GM18858 (cell line): ENCODE results near the gene PTPN3.

Source experiments
- ATAC-seq: cut with Tn5 transposase; IDR thresholded peaks from one replicate; pipeline ENCODE4 v1.9.1; 2021; ENCODE audit not compliant: unreplicated experiment

PTPN3 gene

GRCh38 chr9:109478051-109478563 is 20.0 kb downstream of the PTPN3 start:
- no peak for ATAC-seq

DNA sequence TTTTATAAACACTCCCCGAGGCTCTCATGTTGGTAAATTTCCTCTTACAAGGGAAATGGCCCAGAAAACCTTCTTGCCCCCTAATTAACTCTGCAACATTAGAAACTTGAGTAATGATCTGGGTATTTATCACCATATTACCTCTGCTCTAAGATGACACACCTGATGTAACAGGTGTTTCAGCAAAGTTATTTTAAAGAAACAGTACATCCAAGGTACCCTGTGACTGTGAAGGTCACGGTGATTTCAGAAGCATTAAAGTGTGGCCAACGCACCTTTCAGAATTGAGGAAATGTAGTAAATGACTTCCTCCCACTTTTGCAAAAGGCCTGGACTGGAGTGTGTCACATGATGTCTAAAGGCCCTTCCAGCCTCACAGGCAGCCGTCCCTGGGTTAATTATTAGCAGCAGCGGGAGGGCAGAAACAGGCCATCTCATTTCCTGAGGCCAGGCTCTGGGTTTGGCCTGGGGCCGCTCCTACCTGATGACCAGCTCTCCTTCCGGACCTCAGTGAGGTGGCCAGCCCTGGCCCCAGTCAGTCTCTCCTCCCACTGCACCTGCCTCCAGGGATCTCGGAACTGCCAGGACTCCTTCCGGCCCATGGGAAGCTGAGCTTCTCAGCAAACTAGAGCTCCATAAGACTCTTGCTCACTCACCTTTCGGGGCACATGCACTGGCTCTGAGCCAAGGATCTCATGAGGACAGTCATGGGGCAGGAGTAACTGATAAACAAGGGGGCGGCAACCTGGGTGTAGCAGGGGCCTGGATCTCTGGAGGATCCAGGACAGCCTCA is 20.7 kb downstream of the PTPN3 start:
- ATAC-seq: peak; percentile 76

DNA sequence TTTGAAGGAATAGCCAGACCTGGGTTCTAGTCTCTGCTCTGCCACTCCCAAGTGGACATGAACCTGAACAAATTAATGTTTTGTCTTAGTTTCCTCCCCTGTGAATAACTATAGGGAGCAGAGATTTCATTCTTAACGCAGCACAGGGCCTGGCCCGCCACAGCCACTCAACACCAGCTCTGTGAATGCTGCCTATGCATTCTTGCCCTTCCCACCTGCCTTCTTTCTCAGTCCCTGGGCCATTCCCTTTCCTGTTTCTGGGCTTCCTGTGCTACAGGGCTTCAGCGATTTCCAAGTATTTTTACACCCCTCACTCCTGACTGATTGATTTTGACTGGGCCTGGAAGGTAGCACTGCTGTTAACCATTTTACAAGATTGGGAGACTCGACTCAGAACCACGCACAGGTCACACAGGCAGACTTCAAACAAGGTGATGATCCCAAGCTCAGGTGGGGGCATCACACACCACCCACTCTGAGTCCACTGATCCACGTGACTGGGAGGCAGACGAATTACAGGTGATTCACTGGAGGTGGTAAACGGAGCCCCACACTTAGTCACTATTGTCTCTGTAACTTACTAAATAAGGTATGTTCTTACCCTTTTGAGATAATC is 21.4 kb downstream of the PTPN3 start:
- ATAC-seq: no peak

- no peak for ATAC-seq
These were observed 22.6 kb downstream of the PTPN3 start for GRCh38 chr9:109475526-109475925.

DNA sequence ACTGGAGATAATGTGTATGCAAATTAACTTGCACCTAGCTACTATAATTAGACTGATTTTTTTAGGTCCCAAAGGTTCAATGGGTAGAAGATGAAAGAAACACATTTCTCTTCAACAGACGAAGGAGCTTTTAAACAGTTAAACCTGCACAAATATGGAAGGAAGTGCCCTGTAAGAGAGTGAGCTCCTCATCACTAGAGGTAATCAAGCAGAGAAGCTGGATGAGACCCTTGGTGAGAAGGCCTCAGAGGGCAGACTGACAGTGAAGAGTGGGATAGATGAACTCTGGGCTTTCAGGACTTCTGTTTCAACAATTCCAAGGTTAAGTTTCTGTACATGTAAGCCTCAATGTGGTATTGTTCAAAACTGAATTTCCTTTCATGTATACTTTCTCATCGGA is 23.2 kb downstream of the PTPN3 start:
- no peak for ATAC-seq

DNA sequence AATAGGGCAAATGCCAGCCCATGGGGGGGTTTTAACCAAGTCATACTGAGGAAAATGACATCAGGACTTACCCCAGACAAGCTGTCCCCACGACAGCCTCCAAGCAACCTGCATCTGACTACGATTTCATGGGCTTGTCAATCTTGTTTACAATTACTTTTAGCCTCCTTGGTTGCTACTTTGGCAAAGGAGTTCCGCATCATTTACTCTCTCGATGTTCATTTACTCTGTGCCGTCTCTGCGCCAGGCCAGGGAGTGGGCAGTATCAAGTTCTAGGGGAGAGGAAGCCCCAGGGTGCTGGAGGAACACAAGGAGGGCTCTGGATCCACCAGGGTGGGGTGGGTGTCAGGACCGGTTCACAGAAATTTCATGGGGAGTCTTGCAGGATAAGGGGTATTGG is 23.9 kb downstream of the PTPN3 start:
- ATAC-seq: no peak

DNA sequence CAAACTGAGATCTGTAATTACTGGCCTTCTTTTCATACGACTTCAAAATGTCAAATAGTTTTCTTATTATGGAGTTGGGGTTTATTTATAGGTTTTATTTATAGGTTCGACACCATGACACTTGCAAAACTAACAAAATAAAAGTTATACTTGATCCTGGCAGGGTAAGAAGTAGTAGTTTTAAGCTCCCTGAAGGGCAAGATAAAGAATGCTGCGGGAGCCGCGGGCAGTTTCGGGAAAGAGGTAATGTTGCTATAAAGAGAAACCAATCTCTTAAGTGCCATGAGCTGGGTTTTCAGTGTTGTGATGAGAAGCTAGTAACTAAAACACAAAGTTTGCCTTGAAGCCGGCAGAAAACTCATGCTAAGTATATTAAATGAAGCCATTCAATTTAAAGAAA is 24.8 kb downstream of the PTPN3 start:
- no peak for ATAC-seq

DNA sequence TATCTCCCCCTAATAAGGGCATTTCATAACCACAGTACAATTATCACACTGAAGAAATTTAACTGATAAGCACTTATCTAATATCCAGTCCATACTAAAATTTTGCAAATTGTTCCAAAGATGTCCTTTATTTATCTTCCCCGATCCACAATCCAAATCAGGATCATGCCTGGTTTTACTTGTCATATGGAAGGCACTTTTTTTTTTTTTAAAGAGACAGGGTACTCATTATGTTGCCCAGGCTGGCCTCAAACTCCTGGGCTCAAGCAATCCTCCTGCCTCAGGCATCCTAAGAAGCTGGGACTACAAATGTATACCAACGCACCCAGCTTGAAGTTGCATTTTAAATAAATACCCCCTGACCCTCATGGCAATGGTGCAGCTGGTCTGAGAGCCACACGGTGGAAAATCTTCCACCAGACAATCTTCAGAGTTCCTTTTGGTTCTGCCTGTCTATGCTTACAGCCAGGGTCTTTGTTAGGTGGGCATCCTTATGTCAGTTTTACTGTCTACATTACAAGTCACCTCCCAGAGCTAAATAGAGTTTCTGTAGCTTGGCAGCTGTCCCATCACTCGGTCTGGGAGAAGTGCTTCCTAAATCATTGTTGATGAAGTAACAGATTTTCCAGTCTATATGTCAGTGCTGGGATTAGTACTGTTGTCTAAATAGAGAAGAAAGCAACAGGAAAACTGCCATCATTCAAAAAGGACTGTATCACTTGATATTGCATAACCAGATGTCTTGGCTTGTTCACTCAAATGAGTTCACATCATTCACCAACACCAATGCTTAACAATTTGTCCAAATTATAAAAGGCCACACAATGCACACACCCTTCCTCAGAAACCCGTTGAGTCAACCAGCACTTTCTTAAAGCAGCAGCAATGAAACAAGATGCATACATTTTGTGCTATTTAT is 26.4 kb downstream of the PTPN3 start:
- ATAC-seq: no peak

DNA sequence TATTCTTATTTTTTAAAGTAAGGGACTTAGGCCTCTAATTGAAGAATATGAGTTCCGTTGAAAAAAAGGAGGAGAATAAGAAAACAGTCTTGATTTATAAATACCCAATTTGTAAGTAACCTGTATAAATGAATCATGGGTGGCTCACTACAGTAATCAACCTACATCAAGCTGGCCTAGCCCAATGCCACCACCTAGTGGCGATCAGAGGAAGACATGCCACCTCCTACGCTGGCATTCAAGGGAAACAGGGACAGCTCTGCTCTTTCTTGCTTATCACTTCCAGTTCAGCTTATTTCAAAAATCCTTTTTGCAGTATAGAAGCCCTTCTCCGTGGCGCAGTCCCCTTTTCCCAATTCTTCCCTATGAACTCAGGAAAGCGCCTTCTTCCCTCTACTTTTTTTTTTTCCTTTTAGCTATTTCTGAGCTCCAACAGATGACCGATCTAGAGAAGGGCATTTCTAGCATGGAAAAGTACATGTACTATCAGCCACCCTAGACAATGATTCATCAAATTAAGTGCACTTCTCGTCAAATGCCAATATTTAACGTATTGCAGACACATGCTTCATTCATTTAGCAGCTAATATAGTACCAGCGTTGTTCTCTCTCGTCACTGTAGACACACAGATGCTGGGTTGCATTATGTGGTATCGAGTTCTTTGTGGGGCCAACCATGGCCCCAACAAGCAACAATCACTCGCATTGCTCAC is 28.3 kb downstream of the PTPN3 start:
- peak; percentile 92 for ATAC-seq

DNA sequence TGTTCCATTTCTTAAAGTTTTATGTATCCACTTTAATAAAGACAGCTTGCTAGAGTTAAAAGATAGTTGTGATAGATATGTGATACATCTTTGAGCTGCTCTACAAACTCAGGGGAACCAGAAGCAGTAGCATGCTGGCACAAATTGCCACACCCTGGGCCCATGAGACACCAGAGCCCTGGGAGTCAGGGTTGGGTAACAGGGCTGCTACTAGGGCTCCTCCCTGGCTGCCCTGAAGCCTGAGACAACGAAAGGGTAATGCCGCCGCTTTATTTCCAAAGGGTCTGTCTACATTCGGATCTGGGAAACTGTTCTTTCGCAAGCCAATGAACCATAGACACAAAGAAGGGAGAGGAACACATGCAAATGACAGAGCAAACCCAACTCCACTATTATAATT is 29.2 kb downstream of the PTPN3 start:
- no peak for ATAC-seq

DNA sequence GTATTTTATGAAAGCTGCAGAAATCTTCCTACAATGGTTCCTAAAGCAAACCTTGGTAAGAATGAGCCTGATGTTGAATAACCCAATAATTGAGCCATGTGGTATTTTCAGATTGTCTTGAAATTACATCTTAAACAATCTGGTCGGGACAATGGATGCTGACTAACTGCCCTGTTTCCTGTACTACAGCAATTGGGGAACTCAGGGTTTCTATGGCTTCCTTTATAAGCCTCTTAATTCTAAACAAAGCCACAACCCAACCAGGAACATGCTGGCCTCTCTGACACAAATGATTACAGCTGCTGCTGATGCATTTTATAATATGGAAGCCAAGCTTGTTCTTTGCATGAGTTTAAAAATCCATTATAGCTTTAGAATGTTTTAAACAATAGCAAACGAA is 30.2 kb downstream of the PTPN3 start:
- no peak for ATAC-seq

DNA sequence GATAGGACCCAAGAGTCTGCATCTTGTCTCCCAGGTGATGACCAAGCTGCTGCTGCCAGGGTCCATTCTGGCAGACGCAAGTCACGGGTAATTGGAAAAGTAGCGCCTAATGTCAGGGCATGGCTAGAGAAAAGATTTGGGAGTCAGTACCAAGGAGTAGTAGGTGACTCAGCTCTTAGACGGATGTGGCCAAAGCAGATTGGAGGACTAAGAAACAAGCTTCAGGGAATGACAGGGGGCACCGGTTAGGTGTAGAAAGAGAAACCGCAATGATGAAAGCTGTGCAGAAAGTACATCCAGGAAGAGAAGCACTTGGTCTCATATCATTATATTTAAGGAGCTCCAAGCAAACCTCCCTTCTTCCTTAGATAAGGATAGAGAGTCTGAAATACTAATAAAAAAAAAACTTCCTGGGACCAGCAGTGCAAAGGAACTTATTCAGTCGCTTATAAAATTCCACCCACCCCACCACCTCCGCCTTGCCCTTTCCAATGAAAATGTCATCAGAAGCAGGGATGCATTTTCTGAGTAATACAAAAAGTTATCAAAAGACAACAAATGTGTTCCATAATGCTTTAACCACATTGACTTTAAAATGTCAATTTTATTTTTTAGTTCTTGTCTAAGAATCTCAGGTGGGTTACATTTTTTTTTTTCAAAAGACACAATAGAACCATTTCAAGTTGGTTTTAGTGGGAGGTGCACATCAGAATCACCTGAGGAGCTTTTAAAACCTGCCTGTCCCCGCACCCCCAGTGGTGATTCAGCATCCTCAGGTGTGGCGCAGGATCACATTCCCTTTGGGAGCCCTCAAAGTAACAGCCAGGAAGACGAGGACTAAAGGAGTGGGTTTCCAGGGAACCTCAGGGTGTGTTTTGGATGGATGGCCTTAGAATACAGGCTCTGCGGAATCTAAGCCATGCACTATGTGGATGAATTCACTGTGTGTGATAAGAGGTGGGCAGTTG is 31.2 kb downstream of the PTPN3 start:
- ATAC-seq: no peak

GRCh38 chr9:109463924-109464625 is 34.0 kb downstream of the PTPN3 start:
- peak; percentile 76 for ATAC-seq

- no peak for ATAC-seq
These were observed 37.5 kb downstream of the PTPN3 start for GRCh38 chr9:109460576-109460975.

- no peak for ATAC-seq
These were observed 38.7 kb downstream of the PTPN3 start for GRCh38 chr9:109459423-109459822.

DNA sequence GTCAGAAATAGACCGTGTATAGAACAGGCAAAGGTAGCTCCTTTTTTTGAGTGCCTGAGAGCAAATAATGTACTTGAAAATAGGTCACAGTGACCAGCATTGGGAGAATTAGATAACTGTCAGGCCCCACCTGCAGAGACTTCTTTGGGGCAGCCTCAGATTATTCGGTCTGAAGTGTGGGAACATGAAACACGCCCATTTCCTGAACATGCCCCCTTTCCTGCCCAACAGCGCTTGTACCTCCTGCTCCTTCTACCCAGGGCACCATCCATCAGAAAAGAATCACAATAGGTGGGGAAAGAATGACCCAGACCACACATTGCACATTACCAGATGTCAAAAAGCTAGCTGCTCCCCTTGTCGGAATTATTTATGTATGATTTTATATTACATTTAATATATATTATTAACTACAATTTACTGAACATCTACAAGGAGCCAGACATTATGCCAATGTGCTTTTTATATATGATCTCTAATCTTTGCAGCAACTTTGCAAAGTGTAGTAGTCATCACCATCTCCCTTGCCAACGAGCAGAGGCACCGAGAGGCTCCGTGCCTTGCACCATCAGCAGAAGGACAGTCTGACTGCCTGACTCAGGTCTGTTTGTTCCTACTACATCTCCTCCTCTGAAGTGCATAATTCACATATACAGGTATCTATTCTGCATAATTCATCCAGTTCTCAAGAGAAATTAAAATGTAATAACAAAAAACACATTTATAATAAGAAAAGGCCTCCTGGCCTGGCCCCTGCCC is 39.5 kb downstream of the PTPN3 start:
- ATAC-seq: no peak

GRCh38 chr9:109456811-109457210 is 41.3 kb downstream of the PTPN3 start:
- no peak for ATAC-seq

GRCh38 chr9:109455861-109456260 is 42.2 kb downstream of the PTPN3 start:
- no peak for ATAC-seq
